Measurements from ENCODE around the gene PCSK2. TPM values are rescaled to one million over a fixed set of nuclear protein-coding genes. Genes with fewer than 3 reads are reported as not detected.

The PCSK2 gene
- polyA plus RNA-seq, 3 donors, result not detected

- no peaks in the 10 kb centered on the region for H3K9me3 Mint-ChIP-seq
- Histone ChIP-seq H3K27ac (ENCODE audit: low read depth in 1 of 2, low read length in 2 of 2) (no peak overlapping the region), H3K36me3 (replicated peaks in 1 of 2; ENCODE audit: control insufficient read depth in 1 of 2, insufficient read depth in 2 of 2, low read length in 2 of 2) (no peaks in the 10 kb centered on the region), H4K20me1 (ENCODE audit: insufficient read depth, low read length) (no peaks in the 10 kb centered on the region), H3K4me3 (replicated peaks in 1 of 3; ENCODE audit: low read depth in 2 of 3, low read length in 3 of 3) (no peak overlapping the region), H3K9me3 (replicated peaks in 1 of 2; ENCODE audit: control insufficient read depth in 1 of 2, insufficient read depth in 1 of 2, low read length in 2 of 2) (no peaks in the 10 kb centered on the region), H2AFZ (ENCODE audit: insufficient read depth, low read depth, low read length, poor library complexity, severe bottlenecking) (no peak overlapping the region), H3K9ac (ENCODE audit: insufficient read depth, low read length, poor library complexity, severe bottlenecking) (no peak overlapping the region), H3K4me2 (replicated peaks; ENCODE audit: extremely low read depth, low read length, poor library complexity, severe bottlenecking) (no peak overlapping the region), H3K4me1 (ENCODE audit: control insufficient read depth in 1 of 2, insufficient read depth in 2 of 2, low read length in 2 of 2) (no peaks in the 10 kb centered on the region), H3K27me3 (ENCODE audit: control insufficient read depth in 2 of 2, insufficient read depth in 2 of 2, low read length in 2 of 2) (no peaks in the 10 kb centered on the region), H3K79me2 (ENCODE audit: insufficient read depth, low read length) (no peaks in the 10 kb centered on the region)
- H3K4me3 Mint-ChIP-seq, result no peak overlapping the region
- H3K4me1 Mint-ChIP-seq, result no peaks in the 10 kb centered on the region
- no peaks in the 10 kb centered on the region for H3K36me3 Mint-ChIP-seq
- peaks cover 2 to 13% (median 10%) of the 10 kb centered on the region in 3 donors for H3K27me3 Mint-ChIP-seq (ENCODE audit: low read depth in 3 of 3)
- no peak for DNase-seq
- intact Hi-C loops (cut with micrococcal nuclease), result no loop called here
- WGBS (ENCODE audit: insufficient coverage), result no CpG with 5 or more reads among the region's 2 CpGs
- TF ChIP-seq CTCF (IDR thresholded peaks at IDR 0.05), result no peak
- no peak overlapping the region for H3K27ac Mint-ChIP-seq
These were observed 221.2 kb downstream of the PCSK2 start for GRCh38 chr20:17448071-17448470.

GRCh38 chr20:17449031-17449430 lies 222.2 kb downstream of the PCSK2 start:
- intact Hi-C loops (cut with micrococcal nuclease), result no loop called here
- Mint-ChIP-seq H3K27ac (no peak overlapping the region), H3K36me3 (no peaks in the 10 kb centered on the region), H3K9me3 (no peaks in the 10 kb centered on the region), H3K27me3 (ENCODE audit: low read depth in 3 of 3) (peaks cover 2 to 13% (median 10%) of the 10 kb centered on the region in 3 donors), H3K4me1 (no peaks in the 10 kb centered on the region), H3K4me3 (no peak overlapping the region)
- 81% methylated on average over 2 of the region's 2 CpGs for WGBS (ENCODE audit: insufficient coverage)
- no peaks in the 10 kb centered on the region for H4K20me1 ChIP-seq (ENCODE audit: insufficient read depth, low read length)
- no peaks in the 10 kb centered on the region for H3K9me3 ChIP-seq (replicated peaks in 1 of 2; ENCODE audit: control insufficient read depth in 1 of 2, insufficient read depth in 1 of 2, low read length in 2 of 2)
- H3K27me3 ChIP-seq (ENCODE audit: control insufficient read depth in 2 of 2, insufficient read depth in 2 of 2, low read length in 2 of 2), result no peaks in the 10 kb centered on the region
- H3K79me2 ChIP-seq (ENCODE audit: insufficient read depth, low read length), result no peaks in the 10 kb centered on the region
- H3K9ac ChIP-seq (ENCODE audit: insufficient read depth, low read length, poor library complexity, severe bottlenecking), result no peak overlapping the region
- no peak for TF ChIP-seq CTCF (IDR thresholded peaks at IDR 0.05)
- no peak overlapping the region for H3K27ac ChIP-seq (ENCODE audit: low read depth in 1 of 2, low read length in 2 of 2)
- no peak for DNase-seq
- no peak overlapping the region for H3K4me3 ChIP-seq (replicated peaks in 1 of 3; ENCODE audit: low read depth in 2 of 3, low read length in 3 of 3)
- H2AFZ ChIP-seq (ENCODE audit: insufficient read depth, low read depth, low read length, poor library complexity, severe bottlenecking), result no peak overlapping the region
- H3K4me2 ChIP-seq (replicated peaks; ENCODE audit: extremely low read depth, low read length, poor library complexity, severe bottlenecking), result no peak overlapping the region
- H3K36me3 ChIP-seq (replicated peaks in 1 of 2; ENCODE audit: control insufficient read depth in 1 of 2, insufficient read depth in 2 of 2, low read length in 2 of 2), result no peaks in the 10 kb centered on the region
- H3K4me1 ChIP-seq (ENCODE audit: control insufficient read depth in 1 of 2, insufficient read depth in 2 of 2, low read length in 2 of 2), result no peaks in the 10 kb centered on the region

Data from CD14-positive monocyte (primary cell).